OCI-LY1 (cell line): ENCODE measurements around the gene PRPF38A.

Experiments used
- H2AFZ ChIP-seq: fragments of 200-600 bp; sonication (generic), shearing (Covaris generic); 2 replicates; pipeline ENCODE4 v1.6.0; 2014; ENCODE audit warnings: antibody characterized with exemption, mild to moderate bottlenecking, low read length
- H3F3A ChIP-seq: fragments of 200-600 bp; sonication (generic), shearing (Covaris generic); 2 replicates; pipeline ENCODE4 v1.6.0; 2014; ENCODE audit warnings: mild to moderate bottlenecking, antibody characterized with exemption, low read length, moderate library complexity; ENCODE audit not compliant: insufficient read depth
- H3K27ac ChIP-seq: fragments of 200-600 bp; sonication (generic); 2 replicates; pipeline ENCODE4 v1.5.1; 2014; ENCODE audit warnings: low read length, mixed run types, mild to moderate bottlenecking, low read depth; ENCODE audit not compliant: poor library complexity, severe bottlenecking
- H3K27me3 ChIP-seq: fragments of 200-600 bp; sonication (generic); 2 replicates; pipeline ENCODE4 v1.6.0; 2014; ENCODE audit warnings: antibody characterized with exemption, mild to moderate bottlenecking, low read length, moderate library complexity; ENCODE audit not compliant: insufficient read depth
- H3K36me3 ChIP-seq: fragments of 200-600 bp; sonication (generic); 2 replicates; pipeline ENCODE4 v1.6.1; 2014; ENCODE audit warnings: mild to moderate bottlenecking, antibody characterized with exemption, low read length, moderate library complexity, mixed read lengths; ENCODE audit not compliant: insufficient read depth
- H3K4me1 ChIP-seq: fragments of 200-600 bp; sonication (generic); 2 replicates; pipeline ENCODE4 v1.5.1; 2014; ENCODE audit warnings: mild to moderate bottlenecking, low read length, moderate library complexity; ENCODE audit not compliant: insufficient read depth, severe bottlenecking
- H3K4me2 ChIP-seq: fragments of 200-600 bp; sonication (generic), shearing (Covaris generic); 2 replicates; pipeline ENCODE4 v1.6.1; 2014; ENCODE audit warnings: low read length
- H3K4me3 ChIP-seq: fragments of 200-600 bp; sonication (generic); 2 replicates; pipeline ENCODE4 v1.5.1; 2014; ENCODE audit warnings: low read length, low read depth, mild to moderate bottlenecking, mixed read lengths; ENCODE audit not compliant: poor library complexity, severe bottlenecking
- H3K79me2 ChIP-seq: fragments of 200-600 bp; shearing (Covaris generic); 2 replicates; pipeline ENCODE4 v1.6.1; 2016; ENCODE audit warnings: mixed run types, low read length, mixed read lengths; ENCODE audit not compliant: insufficient read depth
- H3K9ac ChIP-seq: fragments of 200-600 bp; sonication (generic), shearing (Covaris generic); 2 replicates; pipeline ENCODE4 v1.6.1; 2014; ENCODE audit warnings: mild to moderate bottlenecking, low read length, mixed read lengths
- H3K9me2 ChIP-seq: fragments of 200-600 bp; sonication (generic), shearing (Covaris generic); 2 replicates; pipeline ENCODE4 v1.6.1; 2014; ENCODE audit warnings: low read depth, mild to moderate bottlenecking, low read length, mixed read lengths
- H3K9me3 ChIP-seq: fragments of 200-600 bp; shearing (Covaris generic); 2 replicates; pipeline ENCODE4 v1.6.1; 2014; ENCODE audit warnings: low read length, mixed read lengths
- H4K20me1 ChIP-seq: fragments of 200-600 bp; sonication (generic), shearing (Covaris generic); 2 replicates; pipeline ENCODE4 v1.6.0; 2016; ENCODE audit warnings: mild to moderate bottlenecking, low read length; ENCODE audit not compliant: insufficient read depth
- CTCF ChIP-seq: fragments of 200-600 bp; sonication (generic), shearing (Covaris generic); IDR thresholded peaks from 2 replicates; pipeline ENCODE4 v1.5.1; 2017; ENCODE audit warnings: mild to moderate bottlenecking, antibody characterized with exemption, low read length, moderate library complexity, mixed read lengths
- EZH2 ChIP-seq: fragments of 200-600 bp; sonication (generic), shearing (Covaris generic); IDR thresholded peaks from 2 replicates; pipeline ENCODE4 v1.8.0; 2017; ENCODE audit warnings: borderline replicate concordance, mixed run types, mild to moderate bottlenecking, antibody characterized with exemption, low read length, moderate library complexity, mixed read lengths

The PRPF38A gene

GRCh38 chr1:52356818-52357355, 47.5 kb upstream of the PRPF38A start:
- no peaks in the 10 kb centered on the region for H3K9me2 ChIP-seq
- H3K9me3 ChIP-seq = no peaks in the 10 kb centered on the region
- no peak for TF ChIP-seq EZH2
- H3K4me3 ChIP-seq = no peak overlapping the region
- H3K27ac ChIP-seq = no peak overlapping the region
- no peak overlapping the region for H3K4me2 ChIP-seq
- no peaks in the 10 kb centered on the region for H4K20me1 ChIP-seq
- no peaks in the 10 kb centered on the region for H3K79me2 ChIP-seq
- H3K9ac ChIP-seq = no peak overlapping the region
- H3K36me3 ChIP-seq = peaks cover 98% of the 10 kb centered on the region
- H3K4me1 ChIP-seq = no peaks in the 10 kb centered on the region
- H2AFZ ChIP-seq = no peak overlapping the region
- H3F3A ChIP-seq = no peaks in the 10 kb centered on the region
- H3K27me3 ChIP-seq = no peaks in the 10 kb centered on the region

GRCh38 chr1:52357397-52357796, 47.0 kb upstream of the PRPF38A start:
- Histone ChIP-seq H3K27me3 (no peaks in the 10 kb centered on the region), H3K27ac (no peak overlapping the region), H3K4me2 (no peak overlapping the region), H3K4me1 (no peaks in the 10 kb centered on the region), H3K9me2 (no peaks in the 10 kb centered on the region), H3K4me3 (no peak overlapping the region), H3K9ac (no peak overlapping the region), H3K36me3 (peaks cover 100% of the 10 kb centered on the region), H4K20me1 (no peaks in the 10 kb centered on the region), H3K79me2 (no peaks in the 10 kb centered on the region), H2AFZ (no peak overlapping the region), H3K9me3 (no peaks in the 10 kb centered on the region), H3F3A (no peaks in the 10 kb centered on the region)
- no peak for TF ChIP-seq CTCF
- TF ChIP-seq EZH2 = no peak

GRCh38 chr1:52358851-52359497, 45.4 kb upstream of the PRPF38A start:
- Histone ChIP-seq H3K27ac (no peak overlapping the region), H3K79me2 (no peaks in the 10 kb centered on the region), H3K4me2 (no peak overlapping the region), H3K4me3 (no peak overlapping the region), H2AFZ (no peak overlapping the region), H3K36me3 (peaks cover 92% of the 10 kb centered on the region), H3K9me2 (no peaks in the 10 kb centered on the region), H3K9me3 (no peaks in the 10 kb centered on the region), H4K20me1 (no peaks in the 10 kb centered on the region), H3K27me3 (no peaks in the 10 kb centered on the region), H3K9ac (no peak overlapping the region), H3K4me1 (no peaks in the 10 kb centered on the region), H3F3A (no peaks in the 10 kb centered on the region)
- no peak for TF ChIP-seq CTCF
- no peak for TF ChIP-seq EZH2
